IPS DF 6.9 (cell line): ENCODE data around the gene RIPK3.

Experiments
- DNase-seq: peaks from one replicate; pipeline ENCODE4 v3.0.0-alpha.2; 2013; ENCODE audit warnings: low read depth, low spot score
- H3K27ac ChIP-seq: one replicate; pipeline ENCODE4 v1.5.1; 2013; ENCODE audit warnings: low read length, control low read depth
- H3K27me3 ChIP-seq: 2 replicates; pipeline ENCODE4 v1.6.1; 2013; ENCODE audit warnings: mild to moderate bottlenecking, low read length; ENCODE audit not compliant: control insufficient read depth, insufficient read depth
- H3K36me3 ChIP-seq: 2 replicates; pipeline ENCODE4 v1.6.1; 2013; ENCODE audit warnings: low read length; ENCODE audit not compliant: control insufficient read depth, insufficient read depth
- H3K4me1 ChIP-seq: 2 replicates; pipeline ENCODE4 v1.6.1; 2013; ENCODE audit warnings: low read length; ENCODE audit not compliant: control insufficient read depth, insufficient read depth
- H3K4me3 ChIP-seq: 2 replicates; pipeline ENCODE4 v1.5.1; 2013; ENCODE audit warnings: mild to moderate bottlenecking, low read length
- H3K9me3 ChIP-seq: 2 replicates; pipeline ENCODE4 v1.6.1; 2013; ENCODE audit warnings: low read length, inconsistent platforms; ENCODE audit not compliant: control insufficient read depth, insufficient read depth
- WGBS: extraction: QIAGEN DNeasy Blood & Tissue Kit; methylation state at CpG from one replicate; pipeline ENCODE4 v1.1.7; 2013; ENCODE audit warnings: mixed read lengths, missing lambda C conversion rate; ENCODE audit not compliant: insufficient read length, insufficient coverage; 5-methylcytosine and 5-hydroxymethylcytosine counted together

The RIPK3 gene

DNA sequence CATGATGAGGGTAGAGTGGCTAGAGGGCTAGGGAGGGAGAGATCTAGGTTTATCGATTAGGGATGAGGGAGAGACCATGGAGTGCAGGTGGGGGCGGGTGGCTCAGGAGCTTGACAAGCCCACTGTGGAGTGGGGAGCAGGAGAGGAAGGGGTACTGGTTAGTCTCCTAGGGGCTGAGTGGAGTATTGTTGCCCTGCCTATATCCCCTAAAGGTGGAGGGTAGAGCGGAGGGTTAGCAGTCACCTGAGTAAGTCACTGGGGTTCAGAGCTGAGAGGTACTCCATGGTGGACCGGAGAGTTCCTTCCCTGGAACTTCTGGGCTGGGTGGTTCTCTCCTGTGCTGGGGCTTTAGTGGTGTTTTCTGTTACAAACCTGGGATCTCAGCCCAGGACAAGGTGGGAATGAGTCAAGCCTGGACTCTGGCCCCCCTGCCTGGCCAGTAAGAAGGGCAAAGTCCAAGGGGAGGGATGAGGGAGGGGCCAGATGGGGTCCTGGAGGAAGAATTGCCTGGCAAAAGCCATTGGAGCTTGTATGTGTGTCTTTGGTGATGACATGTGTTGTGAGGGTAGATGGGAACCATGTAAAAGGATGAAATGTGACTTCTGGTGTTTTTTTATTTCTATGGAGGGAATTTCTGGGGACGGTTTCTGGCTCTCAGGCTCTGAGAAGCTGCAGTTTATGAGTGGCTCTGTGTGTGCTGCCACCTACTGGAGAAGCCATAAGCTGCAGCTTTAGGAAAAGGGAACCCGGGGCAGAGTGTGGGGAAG, 32.0 kb downstream of the RIPK3 start, which contains the start of gene CIDEB:
CIDEB (minus strand) TSS at position 403 of the 767 bp plus-strand sequence; CDS start at position 284, 119 bp downstream.
- H3K9me3 ChIP-seq, result no peaks in the 10 kb centered on the region
- no peaks in the 10 kb centered on the region for H3K27me3 ChIP-seq
- peaks cover 4% of the 10 kb centered on the region; the same call in 1 of the 2 replicates for H3K4me1 ChIP-seq
- DNase-seq, result no peak
- H3K4me3 ChIP-seq, result no peak within 1 kb of the TSS
- no peak within 1 kb of the TSS for H3K27ac ChIP-seq
- H3K36me3 ChIP-seq, result peaks cover 25% of the 10 kb centered on the region
- no CpG with 5 or more reads among the region's 6 CpGs for WGBS

GRCh38 chr14:24307156-24307574, 32.6 kb downstream of the RIPK3 start:
- H3K27ac ChIP-seq, result no peak overlapping the region
- H3K9me3 ChIP-seq, result no peaks in the 10 kb centered on the region
- H3K27me3 ChIP-seq, result no peaks in the 10 kb centered on the region
- H3K4me3 ChIP-seq, result no peak overlapping the region
- no CpG with 5 or more reads among the region's 11 CpGs for WGBS
- DNase-seq, result no peak
- peaks cover 4% of the 10 kb centered on the region; the same call in 1 of the 2 replicates for H3K4me1 ChIP-seq
- peaks cover 26% of the 10 kb centered on the region for H3K36me3 ChIP-seq

- Histone ChIP-seq H3K36me3 (peaks cover 33% of the 10 kb centered on the region), H3K4me1 (no peaks in the 10 kb centered on the region)
- no peak for DNase-seq
Observed at GRCh38 chr14:24304019-24304387, 35.8 kb downstream of the RIPK3 start.

DNA sequence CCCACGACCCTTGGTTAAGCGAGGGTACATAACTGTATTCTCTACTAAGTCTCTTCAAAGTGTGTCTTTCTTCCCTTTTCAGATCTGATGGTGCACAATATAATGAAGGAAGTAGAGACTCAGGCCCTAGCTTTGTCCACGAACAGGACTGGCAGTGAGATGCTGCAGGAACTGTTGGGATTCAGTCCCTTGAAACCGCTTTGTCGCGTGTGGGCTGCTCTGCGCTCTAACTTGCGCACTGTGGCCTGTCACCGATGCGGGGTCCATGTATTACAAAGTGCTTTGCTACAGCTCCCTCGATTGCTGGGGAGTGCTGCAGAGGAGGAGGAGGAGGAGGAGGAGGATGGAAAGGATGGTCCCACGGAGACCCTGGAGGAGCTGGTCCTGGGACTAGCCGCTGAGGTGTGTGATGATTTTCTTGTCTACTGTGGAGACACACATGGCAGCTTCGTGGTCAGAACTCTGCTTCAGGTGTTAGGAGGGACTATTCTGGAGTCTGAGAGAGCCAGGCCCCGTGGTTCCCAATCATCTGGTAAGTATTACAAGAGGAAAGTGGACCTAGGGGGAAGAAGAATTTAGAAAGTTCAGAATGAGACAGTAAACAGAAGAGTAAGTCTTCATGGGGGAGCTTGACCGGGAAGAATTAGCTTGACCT, 39.3 kb downstream of the RIPK3 start:
- peak overlapping the region; percentile 81 for H3K4me3 ChIP-seq
- no peak overlapping the region for H3K27ac ChIP-seq
- peaks cover 22% of the 10 kb centered on the region for H3K36me3 ChIP-seq
- no peaks in the 10 kb centered on the region for H3K27me3 ChIP-seq
- no peaks in the 10 kb centered on the region for H3K9me3 ChIP-seq
- no CpG with 5 or more reads among the region's 16 CpGs for WGBS
- no peak for DNase-seq
- H3K4me1 ChIP-seq, result no peaks in the 10 kb centered on the region

More at GRCh38 chr14:24304019-24304387, 35.8 kb downstream of the RIPK3 start:
- Histone ChIP-seq H3K27me3 (no peaks in the 10 kb centered on the region), H3K27ac (no peak overlapping the region), H3K9me3 (no peaks in the 10 kb centered on the region), H3K4me3 (no peak overlapping the region)
- WGBS, result no CpG with 5 or more reads among the region's 11 CpGs

GRCh38 chr14:24299255-24300191, 40.3 kb downstream of the RIPK3 start, which contains the start of the genes DHRS1 and NOP9:
TSS of gene DHRS1 (minus strand) at chr14:24299780. CDS start at chr14:24299106, 674 bp downstream.
TSS of gene NOP9 (plus strand) at chr14:24299850. CDS start at chr14:24299955, 105 bp downstream.
- Histone ChIP-seq H3K4me1 (no peaks in the 10 kb centered on the region), H3K9me3 (no peaks in the 10 kb centered on the region), H3K27me3 (no peaks in the 10 kb centered on the region), H3K36me3 (peaks cover 20% of the 10 kb centered on the region), H3K27ac (no peak within 1 kb of the TSS), H3K4me3 (peak within 1 kb of the TSS; percentile 81)
- no CpG with 5 or more reads among the region's 75 CpGs for WGBS
- no peak for DNase-seq

- Histone ChIP-seq H3K4me1 (no peaks in the 10 kb centered on the region), H3K9me3 (no peaks in the 10 kb centered on the region), H3K27me3 (no peaks in the 10 kb centered on the region), H3K4me3 (peak overlapping the region; percentile 81; the same call in 1 of the 2 replicates), H3K27ac (no peak overlapping the region), H3K36me3 (peaks cover 13% of the 10 kb centered on the region)
- DNase-seq, result no peak
- WGBS, result no CpG with 5 or more reads among the region's 7 CpGs
Observed at GRCh38 chr14:24298892-24299254, 40.9 kb downstream of the RIPK3 start.

GRCh38 chr14:24297190-24297964, 42.4 kb downstream of the RIPK3 start:
- H3K9me3 ChIP-seq, result no peaks in the 10 kb centered on the region
- no peak for DNase-seq
- no CpG with 5 or more reads among the region's 5 CpGs for WGBS
- H3K27ac ChIP-seq, result no peak overlapping the region
- H3K4me1 ChIP-seq, result no peaks in the 10 kb centered on the region
- H3K36me3 ChIP-seq, result peaks cover 9% of the 10 kb centered on the region; the same call in 1 of the 2 replicates
- no peak overlapping the region for H3K4me3 ChIP-seq
- no peaks in the 10 kb centered on the region for H3K27me3 ChIP-seq

DNA sequence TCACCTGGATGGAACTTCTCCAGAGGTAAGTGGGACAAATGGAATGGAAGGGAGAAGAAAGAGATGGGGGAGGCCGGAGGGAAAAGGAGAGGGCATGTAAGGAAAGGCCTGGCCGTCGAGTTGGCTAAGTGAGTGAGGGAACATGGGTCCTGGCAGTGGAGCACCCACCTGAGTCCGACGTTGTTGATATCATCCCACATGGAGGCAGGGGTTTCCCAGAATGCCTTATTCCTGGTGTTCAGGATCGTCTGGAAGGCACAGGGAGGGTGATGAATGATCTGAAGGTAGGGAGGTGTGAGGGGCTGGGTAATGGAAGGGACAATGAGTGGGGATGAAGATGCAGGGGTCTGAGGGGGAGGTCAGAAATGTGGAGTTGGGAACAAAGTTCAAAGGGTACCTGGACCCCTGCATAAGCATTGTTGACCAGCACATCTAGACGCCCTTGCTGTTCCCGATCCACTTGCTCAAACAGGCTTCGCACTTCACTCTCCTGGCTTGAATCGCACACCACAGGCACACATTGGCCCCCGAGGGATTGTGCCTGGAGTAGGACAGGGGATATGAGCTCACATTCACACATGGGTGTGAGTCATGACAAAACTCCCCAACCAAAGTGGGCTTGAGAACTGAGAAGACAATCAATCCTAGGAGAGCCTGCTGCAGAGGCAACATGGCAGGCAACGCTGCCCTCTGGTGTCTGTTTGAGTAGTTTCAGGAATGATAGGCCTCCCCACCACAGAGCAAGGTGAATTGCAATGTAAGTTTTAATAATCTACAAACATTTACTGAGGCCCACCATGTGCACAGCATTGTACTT, 43.2 kb downstream of the RIPK3 start:
- no CpG with 5 or more reads among the region's 12 CpGs for WGBS
- no peak overlapping the region for H3K27ac ChIP-seq
- no peaks in the 10 kb centered on the region for H3K4me1 ChIP-seq
- H3K9me3 ChIP-seq, result no peaks in the 10 kb centered on the region
- H3K27me3 ChIP-seq, result no peaks in the 10 kb centered on the region
- no peak overlapping the region for H3K4me3 ChIP-seq
- DNase-seq, result no peak
- H3K36me3 ChIP-seq, result peaks cover 1% of the 10 kb centered on the region; the same call in 1 of the 2 replicates

DNA sequence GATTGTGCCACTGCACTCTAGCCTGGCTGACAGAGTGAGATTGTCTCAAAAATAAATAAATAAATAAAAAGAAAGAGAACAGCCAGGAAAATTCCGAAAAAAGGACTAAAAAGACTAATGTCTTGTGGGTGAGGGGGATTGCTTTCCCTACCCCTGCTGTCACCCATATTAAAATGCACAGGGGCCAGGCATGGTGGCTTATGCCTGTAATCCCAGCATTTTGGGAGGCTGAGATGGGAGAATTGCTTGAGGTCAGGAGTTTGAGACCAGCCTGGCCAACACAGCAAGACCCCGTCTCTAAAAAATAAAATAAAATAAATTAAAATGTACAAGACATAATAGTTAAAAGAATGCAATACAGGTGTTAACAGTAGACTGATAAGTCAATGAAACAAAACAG, 46.3 kb downstream of the RIPK3 start:
- Histone ChIP-seq H3K4me1 (no peaks in the 10 kb centered on the region), H3K36me3 (0 out of 2 replicates have a peak, but pooled peaks cover 2% of the 10 kb centered on the region)

More for the DNA sequence above, 46.3 kb downstream of the RIPK3 start:
- Histone ChIP-seq H3K4me3 (no peak overlapping the region), H3K27ac (no peak overlapping the region), H3K27me3 (no peaks in the 10 kb centered on the region), H3K9me3 (no peaks in the 10 kb centered on the region)
- no peak for DNase-seq
- no CpG with 5 or more reads among the region's 2 CpGs for WGBS
